Loucy (cell line): ENCODE data around the gene DRD1.

Source experiments
- H2AFZ ChIP-seq: fragments of 200-600 bp; sonication (generic); 2 replicates; pipeline ENCODE4 v1.6.0; 2016; ENCODE audit warnings: antibody characterized with exemption, mild to moderate bottlenecking, low read length, moderate library complexity
- H3F3A ChIP-seq: fragments of 200-600 bp; 2 replicates; pipeline ENCODE4 v1.6.0; 2016; ENCODE audit warnings: antibody characterized with exemption, low read depth, mild to moderate bottlenecking
- H3K27me3 ChIP-seq: fragments of 200-600 bp; sonication (generic); 2 replicates; pipeline ENCODE4 v1.6.1; 2014; ENCODE audit warnings: low read length, mild to moderate bottlenecking; ENCODE audit not compliant: insufficient read depth, poor library complexity, severe bottlenecking
- H3K36me3 ChIP-seq: fragments of 200-600 bp; sonication (generic); 2 replicates; pipeline ENCODE4 v1.6.1; 2016; ENCODE audit warnings: low read length; ENCODE audit not compliant: insufficient read depth
- H3K4me1 ChIP-seq: fragments of 200-600 bp; sonication (generic); 2 replicates; pipeline ENCODE4 v1.5.1; 2014; ENCODE audit warnings: low read length, mild to moderate bottlenecking; ENCODE audit not compliant: insufficient read depth, poor library complexity, severe bottlenecking
- H3K4me2 ChIP-seq: fragments of 200-600 bp; sonication (generic); 2 replicates; pipeline ENCODE4 v1.6.0; 2014; ENCODE audit warnings: antibody characterized with exemption, low read length, low read depth, mild to moderate bottlenecking; ENCODE audit not compliant: poor library complexity, severe bottlenecking
- H3K4me3 ChIP-seq: fragments of 200-600 bp; sonication (generic); 2 replicates; pipeline ENCODE4 v1.5.1; 2014; ENCODE audit warnings: low read length, mild to moderate bottlenecking, mixed read lengths; ENCODE audit not compliant: poor library complexity, severe bottlenecking
- H3K79me2 ChIP-seq: fragments of 200-600 bp; sonication (generic); 2 replicates; pipeline ENCODE4 v1.6.1; 2014; ENCODE audit warnings: low read length; ENCODE audit not compliant: insufficient read depth
- H3K9ac ChIP-seq: fragments of 200-600 bp; sonication (generic); 2 replicates; pipeline ENCODE4 v1.6.0; 2014; ENCODE audit warnings: mild to moderate bottlenecking, low read depth, low read length, moderate library complexity; ENCODE audit not compliant: poor library complexity, severe bottlenecking
- H3K9me2 ChIP-seq: fragments of 200-600 bp; sonication (generic); replicated peaks from 2 replicates; pipeline ENCODE4 v1.6.1; 2016; ENCODE audit warnings: low read depth, low read length, mixed read lengths
- H3K9me3 ChIP-seq: fragments of 200-600 bp; sonication (generic); 2 replicates; pipeline ENCODE4 v1.6.1; 2014; ENCODE audit warnings: mild to moderate bottlenecking, antibody characterized with exemption, low read length, low read depth; ENCODE audit not compliant: insufficient read depth
- H4K20me1 ChIP-seq: fragments of 200-600 bp; sonication (generic); 2 replicates; pipeline ENCODE4 v1.6.0; 2014; ENCODE audit warnings: antibody characterized with exemption, low read length, mild to moderate bottlenecking; ENCODE audit not compliant: insufficient read depth, poor library complexity, severe bottlenecking
- CTCF ChIP-seq: fragments of 200-600 bp; sonication (generic); conservative IDR thresholded peaks from 2 replicates; pipeline ENCODE4 v1.5.1; 2014; ENCODE audit warnings: mild to moderate bottlenecking, antibody characterized with exemption, low read length
- EZH2phosphoT487 ChIP-seq: fragments of 200-600 bp; IDR thresholded peaks from 2 replicates; pipeline ENCODE4 v1.6.1; 2018; ENCODE audit warnings: antibody characterized with exemption, mild to moderate bottlenecking, moderate library complexity, borderline replicate concordance

DRD1 gene

GRCh38 chr5:175443514-175444059 is 395 bp downstream of the DRD1 start:
- Histone ChIP-seq H3K9me3 (no peaks in the 10 kb centered on the region), H3K4me2 (no peak overlapping the region), H4K20me1 (no peaks in the 10 kb centered on the region), H2AFZ (no peak overlapping the region), H3K9me2 (no peaks in the 10 kb centered on the region), H3K36me3 (no peaks in the 10 kb centered on the region), H3F3A (no peaks in the 10 kb centered on the region), H3K27me3 (no peaks in the 10 kb centered on the region), H3K79me2 (no peaks in the 10 kb centered on the region), H3K4me3 (no peak overlapping the region), H3K9ac (no peak overlapping the region), H3K4me1 (no peaks in the 10 kb centered on the region)
- TF ChIP-seq EZH2phosphoT487 (no peak), CTCF (no peak)

DNA sequence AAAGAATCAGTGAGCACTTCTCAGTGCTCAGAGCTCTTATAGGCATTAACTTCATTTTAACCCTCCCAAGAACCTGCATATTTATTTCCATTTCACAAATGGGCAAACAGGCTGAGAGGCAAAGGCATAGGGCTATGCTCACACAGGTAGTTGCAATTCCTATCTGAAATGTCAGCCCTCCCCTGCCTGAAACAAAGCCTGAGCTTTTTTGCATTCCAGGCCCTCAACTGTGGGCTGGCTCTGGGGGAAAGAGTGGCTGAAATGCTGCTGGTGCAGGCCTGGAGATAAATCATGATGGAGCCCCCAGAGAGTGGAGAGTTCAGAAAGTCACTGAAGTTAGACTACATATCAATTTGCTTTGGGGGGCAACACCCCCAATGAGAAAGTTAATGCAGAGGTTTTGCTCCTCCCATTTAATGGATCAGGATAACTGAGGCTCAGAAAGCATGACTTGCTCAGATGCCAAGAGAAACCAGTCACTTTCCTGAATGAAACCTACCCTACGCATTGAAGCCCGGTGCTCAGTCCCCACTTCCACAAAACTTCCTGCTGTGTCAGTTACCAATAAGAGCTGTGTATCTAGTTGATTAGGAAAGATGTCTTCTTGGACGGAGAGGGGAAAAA is 5.6 kb downstream of the DRD1 start:
- no peaks in the 10 kb centered on the region for H3K27me3 ChIP-seq
- no peaks in the 10 kb centered on the region for H3K4me1 ChIP-seq
- no peaks in the 10 kb centered on the region for H4K20me1 ChIP-seq
- no peak overlapping the region for H2AFZ ChIP-seq
- H3F3A ChIP-seq = no peaks in the 10 kb centered on the region
- no peaks in the 10 kb centered on the region for H3K9me3 ChIP-seq
- no peaks in the 10 kb centered on the region for H3K36me3 ChIP-seq
- no peak overlapping the region for H3K9ac ChIP-seq
- no peaks in the 10 kb centered on the region for H3K9me2 ChIP-seq
- TF ChIP-seq CTCF (no peak), EZH2phosphoT487 (no peak)
- no peak overlapping the region for H3K4me3 ChIP-seq
- no peak overlapping the region for H3K4me2 ChIP-seq
- no peaks in the 10 kb centered on the region for H3K79me2 ChIP-seq

- no peak overlapping the region for H3K9ac ChIP-seq
- no peaks in the 10 kb centered on the region for H3K9me2 ChIP-seq
- H3K9me3 ChIP-seq = no peaks in the 10 kb centered on the region
- H3K27me3 ChIP-seq = no peaks in the 10 kb centered on the region
- H3K4me2 ChIP-seq = no peak overlapping the region
- no peaks in the 10 kb centered on the region for H3K79me2 ChIP-seq
- no peaks in the 10 kb centered on the region for H3F3A ChIP-seq
- no peak overlapping the region for H2AFZ ChIP-seq
- H4K20me1 ChIP-seq = no peaks in the 10 kb centered on the region
- H3K4me3 ChIP-seq = no peak overlapping the region
- no peaks in the 10 kb centered on the region for H3K4me1 ChIP-seq
- no peak for TF ChIP-seq CTCF
- TF ChIP-seq EZH2phosphoT487 = no peak
- no peaks in the 10 kb centered on the region for H3K36me3 ChIP-seq
Measured at GRCh38 chr5:175436359-175436758, 7.6 kb downstream of the DRD1 start.
